GM12891 (cell line): ENCODE results near the gene EXOC4.

Experiments
- PAX5 ChIP-seq: IDR thresholded peaks from 2 replicates; pipeline ENCODE4 v1.6.1; 2011; ENCODE audit warnings: low read length, moderate library complexity, mild to moderate bottlenecking; ENCODE audit not compliant: insufficient read depth, severe bottlenecking
- POLR2A ChIP-seq: IDR thresholded peaks from 2 replicates; pipeline ENCODE4 v1.6.1; 2011; ENCODE audit warnings: low read depth, low read length, control low read depth
- POLR2AphosphoS5 ChIP-seq: IDR thresholded peaks from 2 replicates; pipeline ENCODE4 v1.6.1; 2011; ENCODE audit warnings: low read depth, low read length, control low read depth
- SPI1 ChIP-seq: IDR thresholded peaks from 2 replicates; pipeline ENCODE4 v1.6.1; 2011; ENCODE audit warnings: low read depth, low read length, control low read depth
- TAF1 ChIP-seq: IDR thresholded peaks from 2 replicates; pipeline ENCODE4 v1.6.1; 2011; ENCODE audit warnings: low read depth, low read length, control low read depth

DNA sequence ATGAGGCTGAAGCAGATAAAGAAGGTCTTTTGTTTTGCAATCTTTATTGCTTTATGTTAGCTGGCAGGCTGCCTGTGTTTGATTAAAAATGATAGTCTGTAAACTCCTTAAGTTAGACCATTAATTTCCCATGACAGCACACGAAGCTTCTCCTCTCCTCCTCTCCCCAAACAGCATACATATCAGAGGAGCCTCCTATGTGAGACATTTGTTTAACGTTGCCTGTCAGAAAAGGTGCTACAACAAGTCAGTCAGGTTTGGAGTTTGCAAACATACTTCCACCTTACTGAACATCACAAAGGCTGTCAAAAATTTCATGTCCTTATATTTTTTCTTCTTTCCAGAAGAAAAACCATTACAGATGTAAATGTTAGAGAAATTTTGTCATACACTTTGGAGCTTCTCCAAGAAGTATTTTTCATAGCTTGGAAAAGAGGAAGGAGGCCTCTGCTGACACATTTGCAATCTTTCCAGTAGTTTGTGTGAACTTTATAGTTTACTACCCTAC lies 393.1 kb downstream of the EXOC4 start:
- TF ChIP-seq TAF1 (no peak), POLR2AphosphoS5 (no peak), POLR2A (no peak), PAX5 (no peak), SPI1 (no peak)
